ENCODE measurements around the gene NOVA2.

- no peak for TF ChIP-seq CTCF (IDR thresholded peaks at IDR 0.05 in 2 of 3, conservative IDR thresholded peaks at IDR 0.05 in 1 of 3; ENCODE audit: borderline replicate concordance in 1 of 3, insufficient read depth in 1 of 3, low read depth in 2 of 3, low read length in 2 of 3)
- TF ChIP-seq FOSL1 (IDR thresholded peaks at IDR 0.05; ENCODE audit: low read depth): no peak
- no peak for TF ChIP-seq MAX (IDR thresholded peaks at IDR 0.05)
- TF ChIP-seq POLR2A (IDR thresholded peaks at IDR 0.05; ENCODE audit: borderline replicate concordance, extremely low read depth, insufficient read depth, insufficient read length): no peak
Observed at GRCh38 chr19:45918721-45919120, 54.9 kb downstream of the NOVA2 start.
